MCF 10A (cell line): Measurements from ENCODE around the gene XKR7. TPM values are rescaled to one million over a fixed set of nuclear protein-coding genes. Genes with fewer than 3 reads are reported as not detected.

Experiments
- BruUV-seq: library from RNA; stranded (reverse); fragments of 400-500 nt; replicated peaks from 2 replicates; lab custom pipeline; 2021; lab: Mats Ljungman, UMichigan
- CTCF ChIA-PET: fragments of 300-600 bp; sonication (Branson Sonifier 250); formaldehyde crosslinking; extraction: SDS; loops from one replicate; lab custom pipeline; 2021; ENCODE audit warnings: antibody characterized with exemption, inconsistent platforms; lab: Yijun Ruan, JAX
- POLR2A ChIA-PET: fragments of 300-600, 350-650 bp; sonication (Branson Sonifier 250); formaldehyde crosslinking; extraction: SDS; loops from one replicate; lab custom pipeline; 2020; ENCODE audit warnings: antibody characterized with exemption, inconsistent platforms; lab: Yijun Ruan, JAX
- DNase-seq: peaks from one replicate; pipeline ENCODE4 v3.0.0-alpha.2; 2018; ENCODE audit not compliant: unreplicated experiment
- H3K27ac Mint-ChIP-seq: one replicate; pipeline ENCODE4 v1.8.0; 2022; ENCODE audit warnings: mild to moderate bottlenecking, low read depth, mixed read lengths; ENCODE audit not compliant: unreplicated experiment
- H3K27me3 Mint-ChIP-seq: one replicate; pipeline ENCODE4 v1.8.0; 2022; ENCODE audit warnings: mixed read lengths; ENCODE audit not compliant: insufficient read depth, unreplicated experiment
- H3K36me3 Mint-ChIP-seq: one replicate; pipeline ENCODE4 v1.8.0; 2022; ENCODE audit warnings: mild to moderate bottlenecking, moderate library complexity, mixed read lengths; ENCODE audit not compliant: insufficient read depth, unreplicated experiment
- H3K4me1 Mint-ChIP-seq: one replicate; pipeline ENCODE4 v1.8.0; 2022; ENCODE audit warnings: mixed read lengths; ENCODE audit not compliant: insufficient read depth, unreplicated experiment
- H3K4me3 Mint-ChIP-seq: one replicate; pipeline ENCODE4 v1.8.0; 2022; ENCODE audit warnings: mild to moderate bottlenecking, moderate library complexity, mixed read lengths; ENCODE audit not compliant: unreplicated experiment
- H3K9me3 Mint-ChIP-seq: one replicate; pipeline ENCODE4 v1.8.0; 2022; ENCODE audit warnings: mixed read lengths; ENCODE audit not compliant: unreplicated experiment
- intact Hi-C: fragments of 100-400 bp; cut with micrococcal nuclease; formaldehyde crosslinking; loops from 2 replicates; pipeline ENCODE4 v1.14.1; 2022
- total RNA-seq: library from RNA; stranded (reverse); gene quantifications from 2 replicates; pipeline ENCODE4 v1.2.3, GENCODE V29; 2022
- TF ChIP-seq, protein P1 (sequence below): fragments of 200-600 bp; IDR thresholded peaks from one replicate; pipeline ENCODE4 v1.8.0; 2022; ENCODE audit warnings: antibody characterized with exemption, mild to moderate bottlenecking; ENCODE audit not compliant: unreplicated experiment

The XKR7 gene
- total RNA-seq, 1 experiment from 2014 or later: not detected

DNA sequence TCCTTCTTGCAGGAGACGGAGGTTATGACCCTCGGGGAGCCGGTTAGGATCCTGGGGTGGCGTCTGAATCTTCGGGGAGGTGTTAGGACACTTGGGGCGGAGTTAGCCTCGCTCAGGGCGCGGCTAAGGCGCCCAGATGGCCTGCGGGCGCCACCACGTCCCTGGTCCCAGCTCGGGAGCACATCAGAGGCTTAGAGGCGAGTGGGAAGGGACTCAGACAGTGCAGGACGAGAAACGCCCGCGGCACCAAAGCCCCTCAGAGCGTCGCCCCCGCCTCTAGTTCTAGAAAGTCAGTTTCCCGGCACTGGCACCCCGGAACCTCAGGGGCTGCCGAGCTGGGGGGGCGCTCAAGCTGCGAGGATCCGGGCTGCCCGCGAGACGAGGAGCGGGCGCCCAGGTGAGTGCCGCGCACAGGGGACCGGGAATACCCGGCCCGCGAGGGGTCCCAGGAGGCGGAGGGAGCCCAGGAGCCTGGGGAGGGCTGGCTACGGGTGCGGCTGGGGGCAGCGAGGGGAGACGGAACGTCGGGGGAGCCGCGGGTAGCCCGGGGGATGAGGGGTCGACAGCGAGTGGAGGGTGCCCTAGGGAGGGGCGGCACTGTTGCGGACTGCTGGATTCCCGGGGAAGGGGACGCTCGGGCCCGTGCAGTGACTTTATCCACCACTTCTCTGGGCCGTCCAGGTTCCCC, 84.3 kb downstream of the XKR7 start, which contains the start of gene HCK:
HCK (plus strand) TSS at position 153 of the 688 bp plus-strand sequence.
- Mint-ChIP-seq H3K27me3 (peaks cover 66% of the 10 kb centered on the region), H3K27ac (no peak within 1 kb of the TSS)
- BruUV-seq: no TSS peak

DNA sequence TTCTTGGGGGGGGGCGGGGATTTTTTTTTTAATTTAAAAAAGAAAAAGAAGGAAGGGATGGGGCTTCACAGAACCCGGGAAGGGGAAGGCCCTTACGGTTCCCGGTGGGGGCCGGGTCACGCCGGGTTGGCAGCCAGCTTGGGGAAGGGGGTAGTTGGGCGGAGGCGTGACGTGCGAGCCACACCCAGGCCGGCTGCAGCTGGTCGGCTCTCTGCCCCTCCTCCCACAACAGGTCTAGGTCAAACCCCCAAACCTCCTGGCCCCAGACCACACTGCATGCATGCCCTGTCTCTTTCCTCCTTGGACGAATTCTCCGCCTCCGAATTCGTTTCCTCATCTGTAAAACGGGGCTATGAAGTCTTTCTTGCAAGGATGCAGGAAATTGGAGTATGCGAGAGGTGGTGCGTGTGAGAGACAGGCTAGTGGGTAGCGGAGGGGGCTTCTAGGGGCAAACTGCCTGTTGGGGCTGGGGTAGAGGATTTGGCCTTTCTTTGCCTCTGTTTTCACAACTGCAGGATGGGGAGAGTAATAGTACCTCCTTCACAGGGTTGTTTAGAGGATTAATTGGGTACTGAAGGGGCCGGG, 84.9 kb downstream of the XKR7 start:
- H3K9me3 Mint-ChIP-seq: no peaks in the 10 kb centered on the region
- BruUV-seq: no TSS peak
- TF ChIP-seq, protein P1, sequence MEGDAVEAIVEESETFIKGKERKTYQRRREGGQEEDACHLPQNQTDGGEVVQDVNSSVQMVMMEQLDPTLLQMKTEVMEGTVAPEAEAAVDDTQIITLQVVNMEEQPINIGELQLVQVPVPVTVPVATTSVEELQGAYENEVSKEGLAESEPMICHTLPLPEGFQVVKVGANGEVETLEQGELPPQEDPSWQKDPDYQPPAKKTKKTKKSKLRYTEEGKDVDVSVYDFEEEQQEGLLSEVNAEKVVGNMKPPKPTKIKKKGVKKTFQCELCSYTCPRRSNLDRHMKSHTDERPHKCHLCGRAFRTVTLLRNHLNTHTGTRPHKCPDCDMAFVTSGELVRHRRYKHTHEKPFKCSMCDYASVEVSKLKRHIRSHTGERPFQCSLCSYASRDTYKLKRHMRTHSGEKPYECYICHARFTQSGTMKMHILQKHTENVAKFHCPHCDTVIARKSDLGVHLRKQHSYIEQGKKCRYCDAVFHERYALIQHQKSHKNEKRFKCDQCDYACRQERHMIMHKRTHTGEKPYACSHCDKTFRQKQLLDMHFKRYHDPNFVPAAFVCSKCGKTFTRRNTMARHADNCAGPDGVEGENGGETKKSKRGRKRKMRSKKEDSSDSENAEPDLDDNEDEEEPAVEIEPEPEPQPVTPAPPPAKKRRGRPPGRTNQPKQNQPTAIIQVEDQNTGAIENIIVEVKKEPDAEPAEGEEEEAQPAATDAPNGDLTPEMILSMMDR: no peak
- no peaks in the 10 kb centered on the region for H3K36me3 Mint-ChIP-seq
- DNase-seq: no peak
- ChIA-PET CTCF (interaction anchor here (0.7 to 2.7 kb wide), 2 partner anchors 22 to 102 kb away, joined by 6 to 15 read pairs; no protein-coding TSS in a partner anchor), POLR2A (no interaction called here)
- no peaks in the 10 kb centered on the region for H3K4me1 Mint-ChIP-seq
- intact Hi-C loops: no loop called here
- H3K27me3 Mint-ChIP-seq: peaks cover 72% of the 10 kb centered on the region
- H3K27ac Mint-ChIP-seq: no peak overlapping the region
- H3K4me3 Mint-ChIP-seq: no peak overlapping the region

More for the DNA sequence above, 84.3 kb downstream of the XKR7 start, which contains the start of gene HCK:
- POLR2A ChIA-PET: no interaction called here
- TF ChIP-seq, protein P1: no peak
- CTCF ChIA-PET: interaction anchor here (2.7 kb wide), 1 partner anchor 21 kb away, joined by 15 read pairs; no protein-coding TSS in a partner anchor
- H3K4me3 Mint-ChIP-seq: no peak within 1 kb of the TSS
- no peaks in the 10 kb centered on the region for H3K9me3 Mint-ChIP-seq
- intact Hi-C loops: no loop called here
- H3K36me3 Mint-ChIP-seq: no peaks in the 10 kb centered on the region
- H3K4me1 Mint-ChIP-seq: no peaks in the 10 kb centered on the region
- DNase-seq: no peak

Other genes with a start within 250 kb of the XKR7 start
- 139 and 156 TPM in 2 replicates for gene BCL2L1, start 245.3 kb upstream of the XKR7 start, total RNA-seq
- gene TPX2, start 228.9 kb upstream of the XKR7 start, total RNA-seq: 45.3 and 79.6 TPM in 2 replicates
- 0.14 and 0.32 TPM in 2 replicates for gene MYLK2, start 148.8 kb upstream of the XKR7 start, total RNA-seq
- gene FOXS1, start 122.5 kb upstream of the XKR7 start, total RNA-seq: not detected in 2 replicates
- gene DUSP15, start 97.6 kb upstream of the XKR7 start, total RNA-seq: not detected in 2 replicates
- gene TTLL9, start 97.5 kb upstream of the XKR7 start, total RNA-seq: 0.19 TPM in 1 of 2 replicates, not detected in the other
- 12.2 and 16.3 TPM in 2 replicates for gene PDRG1, start 16.1 kb upstream of the XKR7 start, total RNA-seq
- gene CCM2L, start 42.3 kb downstream of the XKR7 start, total RNA-seq: not detected in 2 replicates
- not detected in 2 replicates for gene HCK, start 84.1 kb downstream of the XKR7 start, total RNA-seq
- gene TM9SF4, start 141.6 kb downstream of the XKR7 start, total RNA-seq: 50.6 and 52.3 TPM in 2 replicates
- 18.4 and 18.6 TPM in 2 replicates for gene PLAGL2, start 239.6 kb downstream of the XKR7 start, total RNA-seq
- gene POFUT1, start 239.7 kb downstream of the XKR7 start, total RNA-seq: 43.1 and 43.9 TPM in 2 replicates